K562 (cell line): ENCODE data around the gene HOXA11. TPM values are rescaled to one million over a fixed set of nuclear protein-coding genes. Genes with fewer than 3 reads are reported as not detected.

Experiments
- ATAC-seq: fragments of 200-7000 bp; cut with Tn5 transposase; 3 replicates; pipeline ENCODE4 v1.9.1; 2020; ENCODE audit warnings: moderate library complexity
- BruUV-seq: library from RNA; stranded (reverse); fragments of 400-500 nt; replicated peaks from 2 replicates; lab custom pipeline; 2021; lab: Mats Ljungman, UMichigan
- CTCF ChIA-PET: fragments of 300-600 bp; formaldehyde crosslinking; extraction: SDS; loops from one replicate; lab custom pipeline; 2021; ENCODE audit warnings: low intra/inter-chr PET ratio; lab: Yijun Ruan, JAX
- POLR2A ChIA-PET: fragments of 300-600, 350-650 bp; sonication (Branson Sonifier 250); formaldehyde crosslinking; extraction: SDS; loops from one replicate; lab custom pipeline; 2021; ENCODE audit warnings: antibody characterized with exemption, inconsistent platforms; lab: Yijun Ruan, JAX
- DNase-seq, 4 experiments: peaks; one replicate each; pipeline versions ENCODE4 v3.0.0 to v3.0.0-alpha.2; 2011 to 2018; ENCODE audit warnings: low spot score in 3 of 4, mixed read lengths in 3 of 4; ENCODE audit errors: extremely low read depth in 1 of 4
- FAIRE-seq: peaks from 2 replicates; lab custom pipeline; 2011; peaks lifted over from hg19 to GRCh38; lab: Jason Lieb, UNC
- H2AFZ ChIP-seq: 2 replicates; pipeline ENCODE4 v1.6.0; 2011; ENCODE audit warnings: low read depth, low read length, control low read depth, inconsistent platforms
- H3K27ac ChIP-seq: fragments of 200-600 bp; 3 replicates; pipeline ENCODE4 v1.8.0; 2011; ENCODE audit warnings: low read depth, mild to moderate bottlenecking, control low read depth, inconsistent platforms, low read length, moderate library complexity, mixed read lengths; ENCODE audit errors: extremely low read depth
- H3K27me3 ChIP-seq, 2 experiments: fragments of 300-600 bp in 1 of 2; 2 replicates in 1 of 2; 3 replicates in 1 of 2; pipeline versions ENCODE4 v1.6.0 to v1.8.0; 2011; ENCODE audit warnings: inconsistent platforms in 2 of 2, low read length in 2 of 2, mild to moderate bottlenecking in 1 of 2, mixed read lengths in 1 of 2, moderate library complexity in 1 of 2; ENCODE audit not compliant: control insufficient read depth in 2 of 2, insufficient read depth in 2 of 2
- H3K36me3 ChIP-seq: fragments of 300-600 bp; 3 replicates; pipeline ENCODE4 v1.8.0; 2011; ENCODE audit warnings: mild to moderate bottlenecking, low read length, inconsistent platforms; ENCODE audit not compliant: control insufficient read depth, insufficient read depth
- H3K4me1 ChIP-seq, 2 experiments: fragments of 200-600 bp in 1 of 2; replicated peaks in 1 of 2; 2 replicates in 1 of 2; 3 replicates in 1 of 2; pipeline versions ENCODE4 v1.5.1 to v1.8.0; 2011; ENCODE audit warnings: inconsistent platforms in 2 of 2, low read length in 2 of 2, mild to moderate bottlenecking in 1 of 2, mixed read lengths in 1 of 2, moderate library complexity in 1 of 2; ENCODE audit not compliant: control insufficient read depth in 2 of 2, insufficient read depth in 2 of 2
- H3K4me2 ChIP-seq: 2 replicates; pipeline ENCODE4 v1.6.1; 2011; ENCODE audit warnings: low read length, control low read depth, inconsistent platforms, mixed read lengths; ENCODE audit not compliant: insufficient read depth
- H3K4me3 ChIP-seq: fragments of 200-600 bp; sonication (generic), shearing (Covaris generic); 2 replicates; pipeline ENCODE4 v1.5.1; 2016; ENCODE audit warnings: control low read depth, inconsistent platforms
- H3K79me2 ChIP-seq: fragments of 200-600 bp; 3 replicates; pipeline ENCODE4 v1.8.0; 2011; ENCODE audit warnings: low read length, inconsistent platforms; ENCODE audit not compliant: control insufficient read depth, insufficient read depth
- H3K9ac ChIP-seq, 2 experiments: 2 replicates each; pipeline versions ENCODE4 v1.6.0 to v1.6.1; 2011; ENCODE audit warnings: low read depth in 2 of 2, low read length in 2 of 2, control low read depth in 1 of 2, inconsistent platforms in 1 of 2, mild to moderate bottlenecking in 1 of 2, mixed read lengths in 1 of 2; ENCODE audit not compliant: insufficient read depth in 1 of 2
- H3K9me1 ChIP-seq: one replicate; pipeline ENCODE4 v1.6.0; 2011; ENCODE audit warnings: inconsistent platforms, mild to moderate bottlenecking, low read length, moderate library complexity; ENCODE audit not compliant: control insufficient read depth, insufficient read depth
- H3K9me3 ChIP-seq: replicated peaks from 2 replicates; pipeline ENCODE4 v1.5.1; 2011; ENCODE audit warnings: low read depth, low read length, inconsistent platforms; ENCODE audit not compliant: control insufficient read depth, insufficient read depth
- H4K20me1 ChIP-seq: replicated peaks from 2 replicates; pipeline ENCODE4 v1.6.1; 2011; ENCODE audit warnings: low read length, inconsistent platforms, mixed read lengths; ENCODE audit not compliant: control insufficient read depth, insufficient read depth
- ARNT ChIP-seq, 2 experiments: fragments of 450-650 bp; IDR thresholded peaks; 2 replicates each; pipeline ENCODE4 v1.6.1; 2016; ENCODE audit warnings: mild to moderate bottlenecking in 1 of 2
- BACH1 ChIP-seq: fragments of 200-800 bp; sonication (Bioruptor generic); IDR thresholded peaks from 2 replicates; pipeline ENCODE4 v1.6.1; 2016; ENCODE audit warnings: missing genetic modification characterization, missing compliant biosample characterization
- SRSF9 ChIP-seq: fragments of 200-400 bp; formaldehyde crosslinking; IDR thresholded peaks from 2 replicates; pipeline ENCODE4 v1.6.1; 2017; ENCODE audit warnings: low read depth, low read length, borderline replicate concordance
- WHSC1 ChIP-seq: IDR thresholded peaks from one replicate; pipeline ENCODE4 v1.6.1; 2012; ENCODE audit warnings: low read length, control low read depth, inconsistent platforms
- ZNF57 ChIP-seq: fragments of 450-650 bp; formaldehyde crosslinking; IDR thresholded peaks from 2 replicates; pipeline ENCODE4 v1.4.0; 2020; ENCODE audit warnings: mild to moderate bottlenecking, moderate library complexity
- WGBS: fragments of 100-300 bp; shearing (Covaris generic); methylation state at CpG from one replicate; pipeline ENCODE4 v1.1.6; 2016; ENCODE audit warnings: low coverage, mixed read lengths; ENCODE audit not compliant: insufficient coverage; ENCODE audit errors: missing lambda C conversion rate; 5-methylcytosine and 5-hydroxymethylcytosine counted together
- in situ Hi-C: fragments of 300-500 bp; cut with MboI; formaldehyde crosslinking; loops from 4 replicates; pipeline ENCODE4 v1.15.0; 2018; ENCODE audit warnings: inconsistent platforms, mixed read lengths
- intact Hi-C: fragments of 100-400 bp; cut with micrococcal nuclease; formaldehyde crosslinking; loops from 2 replicates; pipeline ENCODE4 v1.14.2; 2022
- polyA plus RNA-seq, 8 experiments: library from polyadenylated mRNA; depleted of rRNA in 4 of 8; stranded (reverse) in 5 of 8; unstranded in 3 of 8; fragments of >200 nt; fragmentation: Nextera tagmentation in 2 of 8; fragmentation: Illumina TruSeq in 1 of 8; extraction: Ambion mirVana in 2 of 8; extraction: Trizol in 1 of 8; gene quantifications; 2 replicates each; pipeline versions ENCODE4 v1.2.1 to v1.2.3, GENCODE V29; 2011 to 2014; ENCODE audit warnings: inconsistent platforms in 1 of 8, missing spikeins in 1 of 8
- total RNA-seq, 7 experiments: library from RNA; depleted of rRNA in 6 of 7; stranded (reverse); fragments of >200 nt in 6 of 7; fragmentation: Illumina TruSeq in 2 of 7; extraction: Trizol in 2 of 7; gene quantifications; 2 replicates each; pipeline versions ENCODE4 v1.2.1 to v1.2.3, GENCODE V29; 2011 to 2021; ENCODE audit warnings: low replicate concordance in 1 of 7

Gene HOXA11
- total and polyA plus RNA-seq, 9 of the 15 experiments (the other 6 are each of a cell fraction or from before 2014, with no cell fraction given): not detected

DNA sequence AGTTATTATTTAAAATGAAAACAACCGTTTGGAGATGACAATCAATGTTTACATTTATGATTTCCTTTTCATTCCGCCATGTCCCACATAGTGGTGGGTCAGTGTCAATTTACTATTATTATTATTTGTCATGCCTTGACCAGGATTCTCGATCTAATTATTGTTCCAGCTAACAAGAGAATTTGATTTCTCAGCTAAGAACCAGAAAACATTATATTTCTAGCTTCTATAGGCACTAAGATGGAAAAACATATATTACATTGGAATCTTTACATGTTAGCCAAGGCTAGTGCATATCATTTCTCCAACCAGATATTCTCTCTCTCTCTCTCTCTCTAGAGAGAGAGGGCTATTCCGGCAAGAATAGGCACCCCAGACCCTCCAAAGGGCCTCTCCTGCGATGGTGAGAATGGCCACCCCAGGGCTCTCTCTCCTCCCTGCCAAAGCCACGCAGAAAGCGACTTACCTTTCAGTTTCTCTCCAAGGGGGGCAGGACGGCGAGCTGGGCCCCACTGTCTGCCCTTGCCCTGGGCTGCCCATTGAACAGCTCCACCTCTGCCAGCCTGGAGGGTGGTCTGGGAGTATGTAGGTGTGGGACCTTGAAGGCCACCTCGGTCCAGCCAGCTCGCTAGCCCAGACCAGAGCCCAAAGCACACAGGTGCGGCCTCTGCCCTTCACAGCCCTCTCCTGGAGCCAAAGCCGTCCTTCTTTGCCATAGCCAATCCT lies 35.0 kb downstream of the HOXA11 start:
- FAIRE-seq (no peak), ATAC-seq (no peak), DNase-seq (no peak)
- H4K20me1 ChIP-seq: no peaks in the 10 kb centered on the region
- no peak overlapping the region for H3K4me2 ChIP-seq
- H3K9me3 ChIP-seq: no peaks in the 10 kb centered on the region
- H3K79me2 ChIP-seq: no peaks in the 10 kb centered on the region
- H3K9ac ChIP-seq: no peak overlapping the region
- POLR2A ChIA-PET: interaction anchor here (0.6 to 1.0 kb wide), 3 partner anchors 10 to 22 kb away, joined by 3 to 5 read pairs (median 4); no protein-coding TSS in a partner anchor
- H3K4me1 ChIP-seq: peaks cover 0 to 22% of the 10 kb centered on the region in 2 experiments; a peak in 2 of 5 replicates
- peaks cover 55 to 91% of the 10 kb centered on the region in 2 experiments for H3K27me3 ChIP-seq
- intact Hi-C loops: no loop called here
- no peaks in the 10 kb centered on the region for H3K9me1 ChIP-seq
- TF ChIP-seq ARNT (IDR thresholded peaks at IDR 0.05) (no peak), WHSC1 (no peak), BACH1 (tag) (no peak), ZNF57 (CRISPR knock-in tag) (no peak), SRSF9 (no peak)
- in situ Hi-C loops: loop anchor here (10.0 to 25.0 kb wide), 4 partner anchors 295 to 1263 kb away; no protein-coding TSS in a partner anchor
- BruUV-seq: no TSS peak
- no peak overlapping the region for H2AFZ ChIP-seq
- WGBS: 5% methylated on average over 13 of the region's 13 CpGs
- H3K27ac ChIP-seq: no peak overlapping the region
- no peak overlapping the region for H3K4me3 ChIP-seq
- H3K36me3 ChIP-seq: no peaks in the 10 kb centered on the region
- CTCF ChIA-PET: interaction anchor here (0.5 to 0.6 kb wide), 2 partner anchors 17 to 1890 kb away, joined by 3 read pairs; no protein-coding TSS in a partner anchor
